H1 (cell line): ENCODE data around the gene CALHM5. TPM values are rescaled to one million over a fixed set of nuclear protein-coding genes. Genes with fewer than 3 reads are reported as not detected.
A peak's percentile ranks its signal among the peaks of the same experiment; 100 is the strongest.

Source experiments
- ASH2L ChIP-seq: fragments of 200-600, 300-600 bp; sonication (generic); IDR thresholded peaks from one replicate; pipeline ENCODE4 v1.7.1; 2017; ENCODE audit warnings: low read length
- ATF3 ChIP-seq: IDR thresholded peaks from 2 replicates; pipeline ENCODE4 v1.6.1; 2011; ENCODE audit warnings: low read depth, mild to moderate bottlenecking, low read length; ENCODE audit not compliant: insufficient read depth
- BACH1 ChIP-seq: IDR thresholded peaks from 2 replicates; pipeline ENCODE4 v1.6.1; 2012; ENCODE audit warnings: low read length, improper control_type of control experiment
- BRCA1 ChIP-seq: IDR thresholded peaks from 2 replicates; pipeline ENCODE4 v1.6.1; 2012; ENCODE audit warnings: low read depth, low read length, improper control_type of control experiment
- CBX5 ChIP-seq: fragments of 300-800, 300-1000 bp; sonication (generic); IDR thresholded peaks from 2 replicates; pipeline ENCODE4 v1.7.1; 2016; ENCODE audit warnings: antibody characterized with exemption, low read length, low read depth
- CBX8 ChIP-seq: fragments of 300-800, 300-1000 bp; sonication (generic); IDR thresholded peaks from 2 replicates; pipeline ENCODE4 v1.7.1; 2016; ENCODE audit warnings: low read depth, low read length, borderline replicate concordance
- CHD2 ChIP-seq: IDR thresholded peaks from 2 replicates; pipeline ENCODE4 v1.6.1; 2012; ENCODE audit warnings: low read length, improper control_type of control experiment
- GABPA ChIP-seq: IDR thresholded peaks from 2 replicates; pipeline ENCODE4 v1.6.1; 2011; ENCODE audit warnings: mild to moderate bottlenecking, low read length, moderate library complexity, borderline replicate concordance; ENCODE audit not compliant: insufficient read depth
- GTF2F1 ChIP-seq: IDR thresholded peaks from 2 replicates; pipeline ENCODE4 v1.6.1; 2012; ENCODE audit warnings: low read depth, low read length, improper control_type of control experiment, borderline replicate concordance
- HDAC6 ChIP-seq: IDR thresholded peaks from one replicate; pipeline ENCODE4 v1.7.1; 2012; ENCODE audit warnings: low read depth, mild to moderate bottlenecking, inconsistent platforms, low read length, moderate library complexity
- JUND ChIP-seq: IDR thresholded peaks from 2 replicates; pipeline ENCODE4 v1.6.1; 2011; ENCODE audit warnings: mild to moderate bottlenecking, improper control_type of control experiment, low read length
- KDM5A ChIP-seq: fragments of 200-600 bp; IDR thresholded peaks from 2 replicates; pipeline ENCODE4 v1.7.1; 2012; ENCODE audit warnings: mild to moderate bottlenecking, low read length, inconsistent platforms, mixed read lengths
- MAFK ChIP-seq: IDR thresholded peaks from 2 replicates; pipeline ENCODE4 v1.6.1; 2012; ENCODE audit warnings: low read depth, mild to moderate bottlenecking, improper control_type of control experiment, low read length
- NANOG ChIP-seq: IDR thresholded peaks from 2 replicates; pipeline ENCODE4 v1.6.1; 2011; ENCODE audit warnings: low read length, low read depth, mild to moderate bottlenecking, inconsistent platforms; ENCODE audit not compliant: insufficient read depth, poor library complexity, severe bottlenecking
- PHF8 ChIP-seq: fragments of 200-600 bp; sonication (generic); conservative IDR thresholded peaks from 2 replicates; pipeline ENCODE4 v1.7.1; 2012; ENCODE audit warnings: low read depth, mild to moderate bottlenecking, inconsistent platforms, low read length, moderate library complexity
- POLR2A ChIP-seq, 2 experiments: IDR thresholded peaks; 1 replicate in 1 of 2; 2 replicates in 1 of 2; pipeline ENCODE4 v1.6.1; 2011; ENCODE audit warnings: low read depth in 2 of 2, low read length in 2 of 2, mild to moderate bottlenecking in 2 of 2; ENCODE audit errors: control extremely low read depth in 1 of 2
- POU5F1 ChIP-seq: IDR thresholded peaks from 2 replicates; pipeline ENCODE4 v1.6.1; 2011; ENCODE audit warnings: low read depth, mild to moderate bottlenecking, low read length, moderate library complexity
- RBBP5 ChIP-seq: IDR thresholded peaks from 2 replicates; pipeline ENCODE4 v1.7.1; 2012; ENCODE audit warnings: low read depth, mild to moderate bottlenecking, inconsistent platforms, low read length, moderate library complexity, borderline replicate concordance
- SIN3A ChIP-seq, 2 experiments: IDR thresholded peaks in 1 of 2; conservative IDR thresholded peaks in 1 of 2; 2 replicates each; pipeline ENCODE4 v1.6.1; 2011 to 2012; ENCODE audit warnings: low read length in 2 of 2, improper control_type of control experiment in 1 of 2, low read depth in 1 of 2, mild to moderate bottlenecking in 1 of 2
- SIRT6 ChIP-seq: IDR thresholded peaks from one replicate; pipeline ENCODE4 v1.7.1; 2012; ENCODE audit warnings: low read length, inconsistent platforms
- SUZ12 ChIP-seq: fragments of 200-600 bp; sonication (generic); IDR thresholded peaks from 2 replicates; pipeline ENCODE4 v1.6.1; 2012; ENCODE audit warnings: mild to moderate bottlenecking, inconsistent platforms, low read length, moderate library complexity, mixed read lengths
- TCF12 ChIP-seq: IDR thresholded peaks from 2 replicates; pipeline ENCODE4 v1.6.1; 2011; ENCODE audit warnings: low read depth, mild to moderate bottlenecking, low read length
- TEAD4 ChIP-seq: IDR thresholded peaks from 2 replicates; pipeline ENCODE4 v1.6.1; 2012; ENCODE audit warnings: low read depth, low read length, inconsistent platforms, mixed read lengths
- ZNF274 ChIP-seq: IDR thresholded peaks from 2 replicates; pipeline ENCODE4 v1.7.0; 2012; ENCODE audit warnings: low read length, borderline replicate concordance; ENCODE audit errors: extremely low read depth
- polyA plus RNA-seq, 7 experiments: library from polyadenylated mRNA; depleted of rRNA in 3 of 7; stranded (reverse) in 5 of 7; unstranded in 2 of 7; fragments of >200 nt in 5 of 7; fragments of 200-250 nt in 2 of 7; gene quantifications; 1 replicate in 5 of 7; 2 replicates in 1 of 7; 4 replicates in 1 of 7; pipeline versions ENCODE4 v1.2.1 to v1.2.3, GENCODE V29; 2011 to 2013; ENCODE audit warnings: missing spikeins in 2 of 7, mixed read lengths in 2 of 7
- total RNA-seq: library from RNA; stranded (reverse); fragmentation: NEBNext Ultra II Directional; extraction: Animal tissue kit (Norgen Biotek cat#: 25700); gene quantifications from 2 replicates; pipeline ENCODE4 v1.2.1, GENCODE V29; 2021

Gene CALHM5
- total and polyA plus RNA-seq, 2 of the 8 experiments (the other 6 are each of a cell fraction or from before 2014, with no cell fraction given), result 0.05 to 0.09 TPM

- TF ChIP-seq CBX8, result no peak
- TF ChIP-seq CBX5, result no peak
- peak; percentile 83; the same call in 1 of the 2 replicates for TF ChIP-seq TEAD4
- no peak for TF ChIP-seq GTF2F1
- peak; percentile 92 for TF ChIP-seq ASH2L
- no peak for TF ChIP-seq BRCA1
- TF ChIP-seq SIN3A (conservative IDR thresholded peaks at IDR 0.05 in 1 of 2, IDR thresholded peaks at IDR 0.05 in 1 of 2; ENCODE audit: low read depth in 1 of 2, low read length in 2 of 2), result no peak; a peak in 1 of 4 replicates
- TF ChIP-seq BACH1, result peak; percentile 77
- TF ChIP-seq NANOG, result no peak
- TF ChIP-seq JUND, result no peak
- no peak for TF ChIP-seq GABPA
- TF ChIP-seq HDAC6, result no peak
- peak; percentile 68; the same call in 1 of the 2 replicates for TF ChIP-seq RBBP5
- TF ChIP-seq PHF8, result peak; percentile 55
- peak; percentile 71; the same call in 1 of the 2 replicates for TF ChIP-seq SUZ12
- TF ChIP-seq POU5F1, result no peak
- TF ChIP-seq SIRT6, result no peak
- TF ChIP-seq ATF3, result no peak
- peak in 1 of 2 experiments; percentile 51; a peak in 2 of 3 replicates for TF ChIP-seq POLR2A (IDR thresholded peaks at IDR 0.05; ENCODE audit: control extremely low read depth in 1 of 2, low read depth in 2 of 2, low read length in 2 of 2)
- no peak for TF ChIP-seq ZNF274
- no peak for TF ChIP-seq MAFK
- no peak for TF ChIP-seq CHD2
- TF ChIP-seq KDM5A, result no peak
- 0 out of 2 replicates have a peak, but pooled peaks have one; percentile 64 for TF ChIP-seq TCF12
Measured at GRCh38 chr6:116461932-116462885, 49.2 kb upstream of the CALHM5 start (continued).
